GM19025 (cell line): Measurements from ENCODE around the gene LTBP3.
"Not testable (repeated sequence)": the region's sequence is repeated elsewhere in the genome, so short reads cannot be mapped to it uniquely, and the experiment has no call there.

Source experiments
- ATAC-seq: cut with Tn5 transposase; IDR thresholded peaks from one replicate; pipeline ENCODE4 v1.9.1; 2021; ENCODE audit warnings: mild to moderate bottlenecking, low read depth, moderate library complexity; ENCODE audit not compliant: unreplicated experiment

The LTBP3 gene

DNA sequence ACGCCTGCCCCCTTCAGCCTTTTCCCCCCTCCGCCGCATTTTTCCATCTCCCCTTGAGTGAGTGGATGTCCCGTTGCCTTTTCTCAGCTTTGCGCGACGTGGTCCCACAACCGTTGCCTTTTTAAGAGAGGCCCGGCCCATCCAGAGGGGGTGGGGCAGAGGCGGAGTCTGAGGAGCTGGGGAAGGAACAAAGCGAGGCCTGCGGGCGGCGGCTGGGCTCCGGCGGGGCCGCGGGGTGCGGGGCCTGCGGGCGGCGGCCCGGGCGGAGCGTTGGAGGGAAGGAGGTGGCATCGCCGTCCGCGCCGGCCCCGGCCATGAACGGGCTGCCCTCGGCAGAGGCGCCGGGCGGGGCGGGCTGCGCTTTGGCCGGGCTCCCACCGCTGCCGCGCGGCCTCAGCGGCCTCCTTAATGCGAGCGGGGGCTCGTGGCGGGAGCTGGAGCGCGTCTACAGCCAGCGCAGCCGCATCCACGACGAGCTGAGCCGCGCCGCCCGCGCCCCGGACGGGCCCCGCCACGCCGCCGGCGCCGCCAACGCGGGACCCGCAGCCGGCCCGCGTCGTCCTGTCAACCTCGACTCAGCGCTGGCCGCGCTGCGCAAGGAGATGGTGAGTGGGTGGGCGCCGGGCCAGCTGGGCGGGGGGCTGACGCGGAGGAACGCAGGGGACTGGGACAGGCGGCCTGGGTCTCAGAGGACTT, 14.3 kb upstream of the LTBP3 start, which contains the start of gene FAM89B:
TSS of gene FAM89B (plus strand) at position 183 of the 696 bp plus-strand sequence. CDS start at position 315, 132 bp downstream.
- no peak for ATAC-seq

- no peak for ATAC-seq
These were observed 13.8 kb upstream of the LTBP3 start for GRCh38 chr11:65571940-65572339.

DNA sequence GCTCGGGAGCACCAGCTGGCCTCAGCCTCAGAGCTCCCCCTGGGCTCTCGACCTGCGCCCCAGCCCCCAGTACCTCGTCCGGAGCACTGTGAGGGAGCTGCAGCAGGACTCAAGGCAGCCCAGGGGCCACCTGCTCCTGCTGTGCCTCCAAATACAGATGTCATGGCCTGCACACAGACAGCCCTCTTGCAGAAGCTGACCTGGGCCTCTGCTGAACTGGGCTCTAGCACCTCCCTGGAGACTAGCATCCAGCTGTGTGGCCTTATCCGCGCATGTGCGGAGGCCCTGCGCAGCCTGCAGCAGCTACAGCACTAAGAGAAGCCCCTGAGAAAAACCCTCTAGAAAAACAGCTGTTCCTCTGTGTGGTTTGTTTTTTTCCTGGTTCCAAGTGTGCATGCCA, 13.3 kb upstream of the LTBP3 start:
- no peak for ATAC-seq

DNA sequence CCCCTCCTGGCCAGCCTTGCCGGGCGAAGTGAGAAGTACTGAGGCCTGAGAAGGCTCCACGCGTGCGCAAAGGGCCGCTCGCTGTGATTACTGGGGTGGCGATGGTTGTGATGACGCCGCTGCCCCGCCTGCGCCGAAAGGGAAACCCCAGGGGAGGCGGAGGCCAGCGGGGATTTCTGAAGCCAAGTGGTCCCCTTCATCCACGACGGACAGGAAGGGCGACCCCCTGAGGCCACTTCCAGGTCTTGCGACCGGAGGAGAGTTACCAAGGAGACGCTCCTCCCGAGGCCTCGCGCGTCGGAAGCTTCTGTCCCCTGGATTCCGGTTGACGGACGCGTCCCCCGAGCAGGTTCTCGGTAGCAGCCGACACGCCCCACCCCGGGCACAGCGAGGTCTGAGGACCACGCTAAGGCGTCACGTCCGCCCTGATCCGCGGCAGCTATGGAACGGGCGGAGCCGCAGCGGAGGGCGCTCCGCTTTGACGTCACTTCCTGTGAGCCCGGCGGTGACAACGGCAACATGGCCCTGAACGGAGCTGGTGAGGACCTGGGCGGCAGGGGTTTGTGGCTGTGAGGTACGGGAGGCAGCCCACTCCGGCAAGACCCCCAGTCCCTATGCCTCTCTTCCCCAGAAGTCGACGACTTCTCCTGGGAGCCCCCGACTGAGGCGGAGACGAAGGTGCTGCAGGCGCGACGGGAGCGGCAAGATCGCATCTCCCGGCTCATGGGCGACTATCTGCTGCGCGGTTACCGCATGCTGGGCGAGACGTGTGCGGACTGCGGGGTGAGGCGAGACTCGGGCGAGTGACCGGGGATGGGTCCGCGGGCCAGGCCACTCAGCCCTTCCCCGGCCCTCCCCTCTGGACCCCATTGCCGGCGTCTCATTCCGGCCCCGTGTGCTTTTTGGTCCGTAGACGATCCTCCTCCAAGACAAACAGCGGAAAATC, 12.1 kb upstream of the LTBP3 start, which contains the start of gene ZNRD2:
TSS of gene ZNRD2 (plus strand) at position 505 of the 946 bp plus-strand sequence. CDS start at position 520, 15 bp downstream.
- ATAC-seq, result peak; percentile 60

DNA sequence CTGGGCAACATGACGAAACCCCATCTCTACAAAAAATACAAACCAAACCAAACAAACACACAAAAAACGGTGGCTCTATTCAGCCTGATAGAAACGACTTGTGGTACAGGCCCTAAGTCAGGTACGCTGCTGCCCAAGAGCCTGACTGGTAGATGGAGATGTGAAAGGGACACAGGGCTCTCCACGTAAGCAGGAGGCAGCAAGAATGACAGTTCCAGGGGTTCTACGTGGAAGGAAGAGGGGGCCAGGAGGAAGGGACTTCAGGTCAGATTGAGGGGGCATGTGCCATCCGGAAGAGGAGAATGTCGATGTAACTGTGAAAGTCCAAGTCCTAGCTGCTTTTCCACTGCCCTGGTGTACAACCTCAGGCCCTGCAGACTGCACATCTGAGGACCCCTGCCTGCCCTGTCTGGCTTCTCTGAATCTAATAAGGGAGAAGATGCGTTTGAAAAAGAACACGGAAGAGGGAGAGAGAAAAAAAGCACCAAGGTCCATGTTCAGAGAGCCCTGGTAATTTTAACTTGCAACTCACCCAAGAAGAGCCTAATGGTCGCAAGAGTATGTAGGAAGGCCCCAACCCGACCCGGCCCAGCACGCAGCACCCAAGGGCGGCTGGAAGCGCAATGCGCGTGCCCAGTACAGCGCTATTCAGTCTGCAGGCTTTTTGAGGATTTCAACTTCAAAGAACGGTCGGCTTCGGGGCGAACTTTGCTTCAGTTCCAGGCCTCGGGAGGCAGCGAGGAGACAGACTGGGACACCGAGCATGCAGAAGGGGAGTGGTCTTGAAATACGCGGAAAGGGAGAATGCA, 11.2 kb upstream of the LTBP3 start:
- no peak for ATAC-seq

GRCh38 chr11:65565624-65566453, 7.7 kb upstream of the LTBP3 start:
- no peak for ATAC-seq

GRCh38 chr11:65564879-65565559, 6.9 kb upstream of the LTBP3 start:
- ATAC-seq, result not testable (repeated sequence)

DNA sequence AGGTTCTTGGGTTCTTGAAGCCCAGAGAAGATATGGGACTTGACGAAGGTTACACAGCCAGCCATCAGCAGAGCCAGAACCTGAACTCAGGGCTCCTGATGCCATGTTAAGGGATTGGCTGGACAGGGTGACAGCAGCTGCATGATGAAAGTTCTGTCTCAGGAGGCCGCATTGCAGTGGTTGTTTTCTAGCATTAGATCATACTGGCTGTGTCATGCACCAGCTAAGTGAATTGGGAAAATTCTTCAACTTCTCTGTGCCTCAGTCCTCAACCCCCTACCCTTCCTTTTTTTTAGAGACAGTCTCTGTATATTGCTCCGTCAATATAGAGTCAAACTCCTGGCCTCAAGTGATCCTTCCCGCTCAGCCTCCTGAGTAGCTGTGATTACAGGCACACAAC, 5.4 kb upstream of the LTBP3 start:
- ATAC-seq, result no peak

GRCh38 chr11:65562788-65563187, 4.6 kb upstream of the LTBP3 start:
- ATAC-seq, result no peak

DNA sequence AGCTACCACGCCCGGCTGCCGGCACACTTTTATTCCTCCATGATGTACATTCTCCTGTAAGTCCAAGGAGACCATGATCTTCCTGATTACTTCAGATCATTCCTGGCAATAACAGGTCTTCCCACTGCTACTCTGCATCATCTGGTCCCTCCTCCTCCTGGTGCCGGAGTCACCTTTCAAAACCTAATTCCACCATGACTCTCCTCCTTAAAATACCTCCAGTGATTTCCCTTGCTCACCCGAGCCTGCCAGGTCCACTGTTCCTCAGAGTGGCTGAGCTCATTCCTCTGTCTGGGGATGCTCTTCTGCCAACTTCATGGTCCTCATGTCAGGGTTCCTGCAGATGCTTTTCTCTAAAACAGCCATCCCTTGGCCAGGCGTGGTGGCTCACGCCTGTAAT, 3.9 kb upstream of the LTBP3 start:
- ATAC-seq, result no peak

GRCh38 chr11:65560555-65561418, 2.6 kb upstream of the LTBP3 start:
- ATAC-seq, result no peak

- ATAC-seq, result no peak
These were observed 1.9 kb upstream of the LTBP3 start for GRCh38 chr11:65559951-65560537.

GRCh38 chr11:65559535-65559934, 1.4 kb upstream of the LTBP3 start:
- no peak for ATAC-seq

GRCh38 chr11:65558930-65559509, 861 bp upstream of the LTBP3 start:
- ATAC-seq, result no peak

DNA sequence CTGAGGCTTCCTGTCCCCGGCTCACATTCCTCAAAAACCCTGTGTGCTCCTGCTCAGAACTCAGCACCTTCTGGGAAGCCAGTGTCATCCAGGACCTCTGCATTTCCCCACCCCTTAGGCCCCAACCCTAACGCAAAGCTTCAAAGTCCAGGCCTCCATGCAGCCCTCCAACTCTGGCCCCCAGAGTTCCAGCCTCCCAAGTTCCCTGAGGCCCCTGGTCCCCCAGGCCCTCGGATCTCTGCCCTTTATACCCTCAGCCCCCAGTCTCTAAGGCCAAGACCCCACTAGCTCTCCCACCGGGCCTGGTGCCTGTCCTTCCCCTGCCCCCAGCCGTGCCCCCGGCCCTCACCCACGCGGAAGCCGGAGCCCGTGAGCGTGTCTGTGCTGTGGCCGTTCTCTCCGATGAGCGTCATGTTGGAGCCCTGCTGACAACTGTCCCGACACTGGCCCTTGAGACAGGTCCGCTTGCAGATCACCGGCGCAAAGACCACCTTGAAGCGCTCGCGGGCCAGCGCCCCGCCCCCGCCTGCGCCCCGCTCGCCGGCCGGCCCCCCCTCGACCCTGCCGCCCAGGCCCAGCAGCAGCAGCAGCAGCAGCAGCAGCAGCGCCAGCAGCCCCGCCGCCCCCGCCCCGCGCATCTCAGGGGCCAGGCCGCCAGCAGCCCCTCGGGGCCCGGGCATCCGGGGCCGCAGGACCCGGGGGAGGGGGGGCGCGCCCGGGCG, 718 bp downstream of the LTBP3 start:
- ATAC-seq, result no peak

DNA sequence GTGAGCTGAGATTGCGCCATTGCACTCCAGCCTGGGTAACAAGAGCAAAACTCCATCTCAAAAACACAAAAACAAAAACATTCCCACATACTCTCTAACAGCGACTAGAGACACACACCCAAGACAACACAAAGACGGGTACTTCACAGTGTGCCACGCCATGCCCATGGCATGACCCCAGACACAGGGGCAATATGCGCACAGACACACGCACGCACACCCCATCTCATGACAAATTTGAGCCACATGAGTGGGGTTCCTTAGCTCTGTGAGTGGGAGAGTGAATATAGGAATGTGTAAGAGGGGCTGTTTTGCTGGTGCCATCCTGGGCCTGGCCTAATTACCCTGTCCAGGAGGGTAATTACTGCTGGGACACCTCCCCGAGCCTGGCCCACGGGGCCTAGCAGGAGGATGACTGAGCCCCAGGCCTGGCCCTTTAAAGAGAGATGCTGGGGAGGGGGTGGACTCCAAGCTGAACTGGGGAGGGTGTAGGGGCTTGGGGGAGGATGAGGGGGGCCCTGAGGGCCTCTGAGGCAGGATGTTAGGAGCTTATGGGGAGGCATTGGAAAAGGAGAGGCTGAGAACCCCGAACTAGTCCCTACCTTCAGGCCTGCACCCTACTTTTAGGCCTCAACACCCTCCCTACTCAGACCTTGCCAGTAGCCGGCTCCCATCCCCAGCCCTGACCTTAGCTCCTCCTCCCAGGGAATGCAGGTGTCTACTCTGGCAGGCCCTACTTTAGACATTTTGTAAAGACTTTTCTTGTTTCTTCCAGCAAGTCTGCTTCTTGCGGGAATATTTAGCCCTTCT, 1.5 kb downstream of the LTBP3 start:
- ATAC-seq, result no peak
